Activated gamma-delta T cell (primary cell): ENCODE results near the gene DLG2.

Experiments used
- DNase-seq: peaks from one replicate; lab custom pipeline; 2025; lab: John Stamatoyannopoulos, UW

Gene DLG2

GRCh38 chr11:85558411-85558810, 68.7 kb downstream of the DLG2 start:
- no peak for DNase-seq

GRCh38 chr11:85551881-85552280, 75.3 kb downstream of the DLG2 start:
- DNase-seq: no peak

- DNase-seq: no peak
These were observed 85.5 kb downstream of the DLG2 start for GRCh38 chr11:85541683-85542082.

- DNase-seq: no peak
These were observed 86.4 kb downstream of the DLG2 start for GRCh38 chr11:85540635-85541205.

- no peak for DNase-seq
These were observed 87.0 kb downstream of the DLG2 start for GRCh38 chr11:85540181-85540580.

GRCh38 chr11:85539740-85540139, 87.4 kb downstream of the DLG2 start:
- no peak for DNase-seq

GRCh38 chr11:85539029-85539689, 88.0 kb downstream of the DLG2 start:
- DNase-seq: no peak

GRCh38 chr11:85536438-85536837, 90.7 kb downstream of the DLG2 start:
- DNase-seq: no peak

- no peak for DNase-seq
These were observed 92.3 kb downstream of the DLG2 start for GRCh38 chr11:85534806-85535205.

- no peak for DNase-seq
These were observed 95.8 kb downstream of the DLG2 start for GRCh38 chr11:85531191-85531897.

- DNase-seq: no peak
These were observed 96.5 kb downstream of the DLG2 start for GRCh38 chr11:85530634-85531033.

GRCh38 chr11:85526564-85526963, 100.6 kb downstream of the DLG2 start:
- no peak for DNase-seq

GRCh38 chr11:85525686-85526085, 101.5 kb downstream of the DLG2 start:
- no peak for DNase-seq

GRCh38 chr11:85517272-85517671, 109.9 kb downstream of the DLG2 start:
- no peak for DNase-seq

GRCh38 chr11:85495918-85496317, 131.2 kb downstream of the DLG2 start:
- DNase-seq: no peak

- DNase-seq: no peak
These were observed 132.7 kb downstream of the DLG2 start for GRCh38 chr11:85494396-85494795.

GRCh38 chr11:85485902-85486301, 141.2 kb downstream of the DLG2 start:
- no peak for DNase-seq

GRCh38 chr11:85483861-85484260, 143.3 kb downstream of the DLG2 start:
- DNase-seq: no peak

GRCh38 chr11:85481862-85482261, 145.3 kb downstream of the DLG2 start:
- no peak for DNase-seq

- no peak for DNase-seq
These were observed 151.3 kb downstream of the DLG2 start for GRCh38 chr11:85475660-85476517.

- no peak for DNase-seq
These were observed 154.2 kb downstream of the DLG2 start for GRCh38 chr11:85472953-85473352.

GRCh38 chr11:85464283-85464682, 162.9 kb downstream of the DLG2 start:
- DNase-seq: no peak
